Activated CD8-positive, alpha-beta T cell treated with anti-CD3 and anti-CD28 coated beads for 36 hours (primary cell): Measurements from ENCODE around the gene CALHM1. TPM values are rescaled to one million over a fixed set of nuclear protein-coding genes. Genes with fewer than 3 reads are reported as not detected.

ENCODE experiments used
- ATAC-seq: fragments of 200-7000 bp; cut with Tn5 transposase; one replicate; pipeline ENCODE4 v1.10.0; 2021; ENCODE audit warnings: mild to moderate bottlenecking, moderate library complexity
- CTCF ChIA-PET: fragments of 350-600 bp; sonication (Branson Sonifier 250); formaldehyde crosslinking; loops from one replicate; lab custom pipeline; 2021; ENCODE audit warnings: antibody characterized with exemption; lab: Charles Lee
- POLR2A ChIA-PET: fragments of 350-600 bp; sonication (Branson Sonifier 250); formaldehyde crosslinking; loops from one replicate; lab custom pipeline; 2021; ENCODE audit warnings: antibody characterized with exemption; lab: Charles Lee
- DNase-seq: peaks from one replicate; pipeline ENCODE4 v3.0.0-alpha.2; 2020
- H3K27ac Mint-ChIP-seq: one replicate; pipeline ENCODE4 v1.8.0; 2021; ENCODE audit warnings: mild to moderate bottlenecking, mixed read lengths
- H3K27me3 Mint-ChIP-seq: one replicate; pipeline ENCODE4 v1.8.0; 2021; ENCODE audit warnings: mixed read lengths
- H3K36me3 Mint-ChIP-seq: one replicate; pipeline ENCODE4 v1.8.0; 2021; ENCODE audit warnings: low read depth, mixed read lengths
- H3K4me1 Mint-ChIP-seq: one replicate; pipeline ENCODE4 v1.8.0; 2021; ENCODE audit warnings: low read depth, mixed read lengths
- H3K4me3 Mint-ChIP-seq: one replicate; pipeline ENCODE4 v1.8.0; 2021; ENCODE audit warnings: mild to moderate bottlenecking, moderate library complexity, mixed read lengths
- H3K9me3 Mint-ChIP-seq: one replicate; pipeline ENCODE4 v1.8.0; 2021; ENCODE audit warnings: mixed read lengths
- CTCF ChIP-seq: fragments of 200-600 bp; IDR thresholded peaks from one replicate; pipeline ENCODE4 v1.8.0; 2022; ENCODE audit warnings: antibody characterized with exemption, mild to moderate bottlenecking
- intact Hi-C: fragments of 100-400 bp; cut with micrococcal nuclease; formaldehyde crosslinking; loops from one replicate; pipeline ENCODE4 v1.10.0; 2022
- total RNA-seq, 2 experiments: library from RNA; stranded (reverse); gene quantifications; one replicate each; pipeline ENCODE4 v1.2.3, GENCODE V29; 2021

CALHM1 gene
- total RNA-seq, 2 experiments from 2014 or later = not detected

GRCh38 chr10:103498936-103499638, 40.4 kb upstream of the CALHM1 start:
- POLR2A ChIA-PET = interaction anchor here (0.7 kb wide), 1 partner anchor 10 kb away, joined by 3 read pairs; no protein-coding TSS in a partner anchor
- DNase-seq (no peak), ATAC-seq (no peak)
- no peak for TF ChIP-seq CTCF
- CTCF ChIA-PET = interaction anchor here (0.7 to 6.4 kb wide), 5 partner anchors 9 to 65 kb away, joined by 3 to 29 read pairs (median 5); no protein-coding TSS in a partner anchor
- Mint-ChIP-seq H3K9me3 (no peaks in the 10 kb centered on the region), H3K4me1 (peaks cover 19% of the 10 kb centered on the region), H3K36me3 (no peaks in the 10 kb centered on the region), H3K4me3 (no peak overlapping the region), H3K27ac (no peak overlapping the region), H3K27me3 (peaks cover 48% of the 10 kb centered on the region)
- intact Hi-C loops = no loop called here

- intact Hi-C loops = no loop called here
- H3K27ac Mint-ChIP-seq = no peak overlapping the region
- no peak for TF ChIP-seq CTCF
- H3K4me3 Mint-ChIP-seq = no peak overlapping the region
- H3K4me1 Mint-ChIP-seq = peaks cover 20% of the 10 kb centered on the region
- H3K27me3 Mint-ChIP-seq = peaks cover 51% of the 10 kb centered on the region
- H3K9me3 Mint-ChIP-seq = no peaks in the 10 kb centered on the region
- DNase-seq (no peak), ATAC-seq (no peak)
- ChIA-PET POLR2A (interaction anchor here (0.5 to 0.7 kb wide), 2 partner anchors 126 to 128 kb away, joined by 3 read pairs; no protein-coding TSS in a partner anchor), CTCF (interaction anchor here (0.9 to 4.0 kb wide), 2 partner anchors 12 to 95 kb away, joined by 3 to 22 read pairs; no protein-coding TSS in a partner anchor)
- no peaks in the 10 kb centered on the region for H3K36me3 Mint-ChIP-seq
These were observed 38.6 kb upstream of the CALHM1 start for GRCh38 chr10:103497161-103497915.

- peaks cover 50% of the 10 kb centered on the region for H3K27me3 Mint-ChIP-seq
- H3K4me1 Mint-ChIP-seq = peaks cover 25% of the 10 kb centered on the region
- H3K4me3 Mint-ChIP-seq = no peak overlapping the region
- no peaks in the 10 kb centered on the region for H3K36me3 Mint-ChIP-seq
- no peak for TF ChIP-seq CTCF
- CTCF ChIA-PET = interaction anchor here (1.0 to 4.0 kb wide), 3 partner anchors 10 to 69 kb away, joined by 3 to 22 read pairs (median 3); no protein-coding TSS in a partner anchor
- H3K9me3 Mint-ChIP-seq = no peaks in the 10 kb centered on the region
- no peak overlapping the region for H3K27ac Mint-ChIP-seq
- no peak for ATAC-seq
- intact Hi-C loops = no loop called here
- no peak for DNase-seq
- POLR2A ChIA-PET = no interaction called here
These were observed 36.6 kb upstream of the CALHM1 start for GRCh38 chr10:103495321-103495720.

- no peak for TF ChIP-seq CTCF
- no peaks in the 10 kb centered on the region for H3K36me3 Mint-ChIP-seq
- ATAC-seq (peak; percentile 42), DNase-seq (peak; percentile 60)
- intact Hi-C loops = no loop called here
- ChIA-PET CTCF (interaction anchor here (0.7 to 4.0 kb wide), 8 partner anchors 9 to 192 kb away, joined by 3 to 22 read pairs (median 4); no protein-coding TSS in a partner anchor), POLR2A (interaction anchor here (0.9 kb wide), 1 partner anchor 10 kb away, joined by 4 read pairs; no protein-coding TSS in a partner anchor)
- H3K4me3 Mint-ChIP-seq = peak overlapping the region; percentile 60
- H3K27me3 Mint-ChIP-seq = peaks cover 45% of the 10 kb centered on the region
- H3K27ac Mint-ChIP-seq = no peak overlapping the region
- peaks cover 27% of the 10 kb centered on the region for H3K4me1 Mint-ChIP-seq
- no peaks in the 10 kb centered on the region for H3K9me3 Mint-ChIP-seq
These were observed 35.5 kb upstream of the CALHM1 start for GRCh38 chr10:103493916-103494877.
